ENCODE results near the gene DCAF8.

The DCAF8 gene

GRCh38 chr1:160244209-160244608, 18.1 kb downstream of the DCAF8 start:
- no peak for DNase-seq (ENCODE audit: low read depth)
- no peak overlapping the region for H3K4me3 ChIP-seq (ENCODE audit: low read depth, low read length)
- TF ChIP-seq, protein P1, sequence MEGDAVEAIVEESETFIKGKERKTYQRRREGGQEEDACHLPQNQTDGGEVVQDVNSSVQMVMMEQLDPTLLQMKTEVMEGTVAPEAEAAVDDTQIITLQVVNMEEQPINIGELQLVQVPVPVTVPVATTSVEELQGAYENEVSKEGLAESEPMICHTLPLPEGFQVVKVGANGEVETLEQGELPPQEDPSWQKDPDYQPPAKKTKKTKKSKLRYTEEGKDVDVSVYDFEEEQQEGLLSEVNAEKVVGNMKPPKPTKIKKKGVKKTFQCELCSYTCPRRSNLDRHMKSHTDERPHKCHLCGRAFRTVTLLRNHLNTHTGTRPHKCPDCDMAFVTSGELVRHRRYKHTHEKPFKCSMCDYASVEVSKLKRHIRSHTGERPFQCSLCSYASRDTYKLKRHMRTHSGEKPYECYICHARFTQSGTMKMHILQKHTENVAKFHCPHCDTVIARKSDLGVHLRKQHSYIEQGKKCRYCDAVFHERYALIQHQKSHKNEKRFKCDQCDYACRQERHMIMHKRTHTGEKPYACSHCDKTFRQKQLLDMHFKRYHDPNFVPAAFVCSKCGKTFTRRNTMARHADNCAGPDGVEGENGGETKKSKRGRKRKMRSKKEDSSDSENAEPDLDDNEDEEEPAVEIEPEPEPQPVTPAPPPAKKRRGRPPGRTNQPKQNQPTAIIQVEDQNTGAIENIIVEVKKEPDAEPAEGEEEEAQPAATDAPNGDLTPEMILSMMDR (IDR thresholded peaks at IDR 0.05; ENCODE audit: low read depth, low read length, missing control alignments), result no peak
- in situ Hi-C loops (cut with HindIII; ENCODE audit: low sequenced_read_pairs), result no loop called here

GRCh38 chr1:160243767-160244166, 18.6 kb downstream of the DCAF8 start:
- in situ Hi-C loops (cut with HindIII; ENCODE audit: low sequenced_read_pairs), result no loop called here
- TF ChIP-seq, protein P1 (IDR thresholded peaks at IDR 0.05; ENCODE audit: low read depth, low read length, missing control alignments), result no peak
- H3K4me3 ChIP-seq (ENCODE audit: low read depth, low read length), result no peak overlapping the region
- DNase-seq (ENCODE audit: low read depth), result no peak

DNA sequence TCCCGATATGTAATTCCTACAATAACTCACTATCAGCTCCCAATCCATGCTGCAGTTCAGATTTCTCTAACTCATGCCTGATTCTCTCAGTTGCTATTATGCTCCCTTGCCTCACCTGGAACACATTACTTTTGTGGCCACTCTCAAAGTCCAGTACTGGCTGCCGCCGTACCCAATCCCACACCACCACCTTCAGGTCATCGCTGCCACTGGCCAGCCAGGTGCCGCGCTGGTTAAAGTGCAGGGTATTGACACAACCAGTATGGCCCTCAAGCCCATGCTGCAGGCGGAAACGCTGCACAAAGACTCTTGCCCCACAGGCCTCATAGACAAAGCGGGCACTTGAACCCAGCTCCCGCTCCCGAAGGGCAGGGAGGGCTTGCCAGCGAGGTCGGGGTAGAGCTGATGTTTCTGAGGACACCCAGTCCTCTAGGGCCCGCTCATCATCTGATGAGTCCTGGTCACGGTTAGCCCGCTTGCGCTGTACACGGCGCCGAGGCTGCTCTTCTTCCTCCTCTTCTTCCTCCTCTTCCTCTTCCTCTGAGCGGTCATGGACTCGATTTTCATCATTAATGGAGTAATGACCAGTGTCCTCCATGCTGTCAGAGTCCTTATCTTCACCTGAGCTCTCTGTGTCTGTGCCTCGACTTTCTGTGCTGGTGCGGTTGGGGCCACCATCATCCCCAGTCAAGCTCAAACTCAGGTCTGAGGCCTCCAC, 22.6 kb downstream of the DCAF8 start:
- no peak overlapping the region for H3K4me3 ChIP-seq (ENCODE audit: low read depth, low read length)
- DNase-seq (ENCODE audit: low read depth), result no peak
- TF ChIP-seq, protein P1 (IDR thresholded peaks at IDR 0.05; ENCODE audit: low read depth, low read length, missing control alignments), result no peak
- in situ Hi-C loops (cut with HindIII; ENCODE audit: low sequenced_read_pairs), result no loop called here

DNA sequence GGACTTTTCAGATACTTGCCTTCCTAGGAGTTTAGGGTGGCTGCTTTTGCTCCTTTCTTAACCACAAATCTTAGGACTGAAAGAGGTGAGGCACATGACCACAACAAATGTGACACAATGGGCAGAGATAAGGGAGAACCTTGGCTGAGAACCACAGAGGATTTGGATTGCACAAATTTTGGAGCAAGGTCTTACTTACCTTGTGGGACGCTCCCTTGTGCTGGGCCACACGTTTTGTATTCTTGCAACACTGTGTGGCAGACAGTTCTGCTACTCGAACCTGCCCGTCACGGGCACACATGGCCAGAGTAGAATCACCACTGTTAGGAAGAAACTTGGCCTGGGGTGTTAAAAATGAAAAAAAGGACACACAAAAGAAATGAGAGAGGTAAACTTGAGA, 23.9 kb downstream of the DCAF8 start:
- in situ Hi-C loops (cut with HindIII; ENCODE audit: low sequenced_read_pairs), result no loop called here
- TF ChIP-seq, protein P1 (IDR thresholded peaks at IDR 0.05; ENCODE audit: low read depth, low read length, missing control alignments), result no peak
- no peak overlapping the region for H3K4me3 ChIP-seq (ENCODE audit: low read depth, low read length)
- no peak for DNase-seq (ENCODE audit: low read depth)

GRCh38 chr1:160237558-160237957, 24.8 kb downstream of the DCAF8 start:
- H3K4me3 ChIP-seq (ENCODE audit: low read depth, low read length), result no peak overlapping the region
- TF ChIP-seq, protein P1 (IDR thresholded peaks at IDR 0.05; ENCODE audit: low read depth, low read length, missing control alignments), result no peak
- DNase-seq (ENCODE audit: low read depth), result no peak
- in situ Hi-C loops (cut with HindIII; ENCODE audit: low sequenced_read_pairs), result no loop called here

DNA sequence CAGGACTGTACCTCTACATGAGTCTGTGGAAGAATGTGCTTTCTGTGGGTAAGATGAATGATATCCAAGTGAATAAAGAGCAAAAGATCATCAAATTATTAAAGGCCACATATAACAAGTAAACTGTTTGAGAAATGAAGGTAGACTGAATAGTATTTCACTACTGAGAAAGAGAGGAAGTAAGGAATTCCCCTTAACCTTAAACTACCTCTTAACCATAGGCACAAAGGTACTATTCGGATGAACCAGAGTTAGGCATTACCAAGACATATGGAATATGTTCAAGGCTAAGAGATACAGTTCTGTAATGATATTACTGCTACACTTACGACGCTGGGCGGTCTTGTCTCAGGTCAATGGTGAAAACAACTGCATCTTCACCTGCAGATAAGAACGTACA, 25.5 kb downstream of the DCAF8 start:
- no peak overlapping the region for H3K4me3 ChIP-seq (ENCODE audit: low read depth, low read length)
- TF ChIP-seq, protein P1 (IDR thresholded peaks at IDR 0.05; ENCODE audit: low read depth, low read length, missing control alignments), result no peak
- no peak for DNase-seq (ENCODE audit: low read depth)
- in situ Hi-C loops (cut with HindIII; ENCODE audit: low sequenced_read_pairs), result no loop called here
